ENCODE data around the gene JMJD7. TPM values are rescaled to one million over a fixed set of nuclear protein-coding genes. Genes with fewer than 3 reads are reported as not detected.

Gene JMJD7
- total RNA-seq, 2 experiments from 2014 or later: 19.5 to 22.8 TPM

GRCh38 chr15:41857316-41857715 is 29.4 kb downstream of the JMJD7 start:
- DNase-seq: no peak
- POLR2A ChIA-PET: interaction anchor here (0.9 kb wide), 1 partner anchor 13 kb away, joined by 3 read pairs; no protein-coding TSS in a partner anchor
- no peak for ATAC-seq
- Mint-ChIP-seq H3K9me3 (ENCODE audit: insufficient read depth) (no peaks in the 10 kb centered on the region), H3K27me3 (ENCODE audit: low read depth) (no peaks in the 10 kb centered on the region), H3K4me1 (ENCODE audit: low read depth) (peaks cover 12% of the 10 kb centered on the region), H3K27ac (no peak overlapping the region), H3K4me3 (no peak overlapping the region), H3K36me3 (ENCODE audit: low read depth) (no peaks in the 10 kb centered on the region)
- CTCF ChIA-PET: interaction anchor here (1.9 to 2.2 kb wide), 2 partner anchors 47 to 83 kb away, joined by 5 to 6 read pairs; partner anchors contain the start of gene MAPKBP1

- no peak overlapping the region for H3K4me3 Mint-ChIP-seq
- CTCF ChIA-PET: interaction anchor here (1.9 to 2.2 kb wide), 2 partner anchors 46 to 85 kb away, joined by 5 to 6 read pairs; partner anchors contain the start of gene MAPKBP1
- no peak for ATAC-seq
- no peaks in the 10 kb centered on the region for H3K27me3 Mint-ChIP-seq (ENCODE audit: low read depth)
- POLR2A ChIA-PET: no interaction called here
- no peaks in the 10 kb centered on the region for H3K9me3 Mint-ChIP-seq (ENCODE audit: insufficient read depth)
- H3K4me1 Mint-ChIP-seq (ENCODE audit: low read depth): peaks cover 15% of the 10 kb centered on the region
- DNase-seq: no peak
- H3K36me3 Mint-ChIP-seq (ENCODE audit: low read depth): no peaks in the 10 kb centered on the region
- no peak overlapping the region for H3K27ac Mint-ChIP-seq
Measured at GRCh38 chr15:41858756-41859155, 30.9 kb downstream of the JMJD7 start.

GRCh38 chr15:41860049-41860828 is 32.3 kb downstream of the JMJD7 start:
- DNase-seq (no peak), ATAC-seq (no peak)
- Mint-ChIP-seq H3K36me3 (ENCODE audit: low read depth) (no peaks in the 10 kb centered on the region), H3K27ac (no peak overlapping the region), H3K4me3 (no peak overlapping the region), H3K27me3 (ENCODE audit: low read depth) (no peaks in the 10 kb centered on the region), H3K9me3 (ENCODE audit: insufficient read depth) (no peaks in the 10 kb centered on the region), H3K4me1 (ENCODE audit: low read depth) (peaks cover 15% of the 10 kb centered on the region)
- CTCF ChIA-PET: interaction anchor here (0.7 to 1.9 kb wide), 3 partner anchors 16 to 49 kb away, joined by 3 to 7 read pairs (median 3); no protein-coding TSS in a partner anchor
- POLR2A ChIA-PET: no interaction called here

GRCh38 chr15:41861736-41862356 is 34.0 kb downstream of the JMJD7 start:
- ChIA-PET POLR2A (interaction anchor here (0.8 kb wide), 1 partner anchor 30 kb away, joined by 3 read pairs; no protein-coding TSS in a partner anchor), CTCF (interaction anchor here (1.2 to 1.9 kb wide), 3 partner anchors 43 to 88 kb away, joined by 3 to 7 read pairs (median 4); partner anchors contain the start of gene MAPKBP1)
- no peaks in the 10 kb centered on the region for H3K9me3 Mint-ChIP-seq (ENCODE audit: insufficient read depth)
- H3K4me3 Mint-ChIP-seq: no peak overlapping the region
- ATAC-seq: peak; percentile 11
- no peak overlapping the region for H3K27ac Mint-ChIP-seq
- DNase-seq: no peak
- peaks cover 15% of the 10 kb centered on the region for H3K4me1 Mint-ChIP-seq (ENCODE audit: low read depth)
- no peaks in the 10 kb centered on the region for H3K36me3 Mint-ChIP-seq (ENCODE audit: low read depth)
- H3K27me3 Mint-ChIP-seq (ENCODE audit: low read depth): no peaks in the 10 kb centered on the region

- DNase-seq (no peak), ATAC-seq (no peak)
- CTCF ChIA-PET: interaction anchor here (1.2 kb wide), 1 partner anchor 42 kb away, joined by 3 read pairs; no protein-coding TSS in a partner anchor
- Mint-ChIP-seq H3K4me1 (ENCODE audit: low read depth) (peaks cover 15% of the 10 kb centered on the region), H3K4me3 (no peak overlapping the region), H3K36me3 (ENCODE audit: low read depth) (no peaks in the 10 kb centered on the region), H3K9me3 (ENCODE audit: insufficient read depth) (no peaks in the 10 kb centered on the region), H3K27me3 (ENCODE audit: low read depth) (no peaks in the 10 kb centered on the region), H3K27ac (no peak overlapping the region)
- POLR2A ChIA-PET: interaction anchor here (0.8 to 0.9 kb wide), 2 partner anchors 11 to 31 kb away, joined by 3 read pairs; no protein-coding TSS in a partner anchor
Measured at GRCh38 chr15:41862515-41863116, 34.7 kb downstream of the JMJD7 start.

- Mint-ChIP-seq H3K27ac (no peak overlapping the region), H3K4me3 (no peak overlapping the region), H3K36me3 (ENCODE audit: low read depth) (no peaks in the 10 kb centered on the region), H3K4me1 (ENCODE audit: low read depth) (peaks cover 10% of the 10 kb centered on the region), H3K27me3 (ENCODE audit: low read depth) (no peaks in the 10 kb centered on the region), H3K9me3 (ENCODE audit: insufficient read depth) (no peaks in the 10 kb centered on the region)
- CTCF ChIA-PET: interaction anchor here (1.6 kb wide), 1 partner anchor 39 kb away, joined by 4 read pairs; no protein-coding TSS in a partner anchor
- POLR2A ChIA-PET: no interaction called here
- no peak for ATAC-seq
- no peak for DNase-seq
Measured at GRCh38 chr15:41865490-41866055, 37.7 kb downstream of the JMJD7 start.

GRCh38 chr15:41866263-41866703 is 38.4 kb downstream of the JMJD7 start:
- POLR2A ChIA-PET: no interaction called here
- CTCF ChIA-PET: interaction anchor here (1.6 kb wide), 1 partner anchor 39 kb away, joined by 4 read pairs; no protein-coding TSS in a partner anchor
- no peaks in the 10 kb centered on the region for H3K9me3 Mint-ChIP-seq (ENCODE audit: insufficient read depth)
- no peak for DNase-seq
- no peaks in the 10 kb centered on the region for H3K36me3 Mint-ChIP-seq (ENCODE audit: low read depth)
- ATAC-seq: no peak
- no peak overlapping the region for H3K27ac Mint-ChIP-seq
- H3K4me1 Mint-ChIP-seq (ENCODE audit: low read depth): peaks cover 12% of the 10 kb centered on the region
- H3K27me3 Mint-ChIP-seq (ENCODE audit: low read depth): no peaks in the 10 kb centered on the region
- no peak overlapping the region for H3K4me3 Mint-ChIP-seq

- Mint-ChIP-seq H3K4me3 (no peak overlapping the region), H3K27ac (no peak overlapping the region), H3K4me1 (ENCODE audit: low read depth) (peaks cover 12% of the 10 kb centered on the region), H3K36me3 (ENCODE audit: low read depth) (no peaks in the 10 kb centered on the region), H3K27me3 (ENCODE audit: low read depth) (no peaks in the 10 kb centered on the region), H3K9me3 (ENCODE audit: insufficient read depth) (no peaks in the 10 kb centered on the region)
- DNase-seq (no peak), ATAC-seq (no peak)
- ChIA-PET POLR2A (no interaction called here), CTCF (interaction anchor here (1.6 kb wide), 1 partner anchor 38 kb away, joined by 4 read pairs; no protein-coding TSS in a partner anchor)
Measured at GRCh38 chr15:41866872-41867579, 39.1 kb downstream of the JMJD7 start.

GRCh38 chr15:41868321-41868720 is 40.4 kb downstream of the JMJD7 start:
- Mint-ChIP-seq H3K4me1 (ENCODE audit: low read depth) (peaks cover 9% of the 10 kb centered on the region), H3K36me3 (ENCODE audit: low read depth) (no peaks in the 10 kb centered on the region), H3K9me3 (ENCODE audit: insufficient read depth) (no peaks in the 10 kb centered on the region), H3K4me3 (no peak overlapping the region), H3K27ac (no peak overlapping the region), H3K27me3 (ENCODE audit: low read depth) (no peaks in the 10 kb centered on the region)
- CTCF ChIA-PET: no interaction called here
- DNase-seq: no peak
- no peak for ATAC-seq
- POLR2A ChIA-PET: no interaction called here

GRCh38 chr15:41869770-41870688 is 42.1 kb downstream of the JMJD7 start:
- no peak overlapping the region for H3K4me3 Mint-ChIP-seq
- ChIA-PET POLR2A (interaction anchor here (0.7 to 1.0 kb wide), 3 partner anchors 13 to 35 kb away, joined by 3 read pairs; no protein-coding TSS in a partner anchor), CTCF (interaction anchor here (1.1 to 1.7 kb wide), 5 partner anchors 11 to 97 kb away, joined by 3 to 8 read pairs (median 5); no protein-coding TSS in a partner anchor)
- H3K27ac Mint-ChIP-seq: peak overlapping the region; percentile 89
- H3K4me1 Mint-ChIP-seq (ENCODE audit: low read depth): peaks cover 9% of the 10 kb centered on the region
- no peaks in the 10 kb centered on the region for H3K36me3 Mint-ChIP-seq (ENCODE audit: low read depth)
- no peaks in the 10 kb centered on the region for H3K9me3 Mint-ChIP-seq (ENCODE audit: insufficient read depth)
- DNase-seq: no peak
- no peaks in the 10 kb centered on the region for H3K27me3 Mint-ChIP-seq (ENCODE audit: low read depth)
- ATAC-seq: no peak

Data from activated CD8-positive, alpha-beta T cell treated with anti-CD3 and anti-CD28 coated beads, Interleukin-2, amount 10 ng/mL, durations not matched to agents 7 days and 5 days (primary cell).